ENCODE results near the gene NDUFS7.

GRCh38 chr19:1410136-1410786, 26.6 kb downstream of the NDUFS7 start:
- TF ChIP-seq POLR2AphosphoS5 (IDR thresholded peaks at IDR 0.05; ENCODE audit: low read depth, low read length) = no peak; the same call in 1 of the 2 replicates
- no peak for TF ChIP-seq POLR2A (IDR thresholded peaks at IDR 0.05; ENCODE audit: low read depth, low read length)
